HG03342 (cell line): ENCODE results near the gene LATS1.
"Not testable (repeated sequence)": the region's sequence is repeated elsewhere in the genome, so short reads cannot be mapped to it uniquely, and the experiment has no call there.

ENCODE experiments used
- ATAC-seq: cut with Tn5 transposase; IDR thresholded peaks from one replicate; pipeline ENCODE4 v1.9.1; 2021; ENCODE audit warnings: mild to moderate bottlenecking, moderate library complexity; ENCODE audit not compliant: unreplicated experiment

The LATS1 gene

GRCh38 chr6:149717588-149718458, at the start of gene LATS1:
TSS of gene LATS1 (minus strand) at chr6:149718101. CDS start at chr6:149702126, 15,975 bp downstream.
- peak; percentile 92 for ATAC-seq

- ATAC-seq = no peak
These were observed 48.4 kb upstream of the LATS1 start for GRCh38 chr6:149766156-149766769.

- no peak for ATAC-seq
These were observed 46.0 kb upstream of the LATS1 start for GRCh38 chr6:149763866-149764265.

- ATAC-seq = peak; percentile 97
These were observed 43.5 kb upstream of the LATS1 start for GRCh38 chr6:149761438-149761837.

DNA sequence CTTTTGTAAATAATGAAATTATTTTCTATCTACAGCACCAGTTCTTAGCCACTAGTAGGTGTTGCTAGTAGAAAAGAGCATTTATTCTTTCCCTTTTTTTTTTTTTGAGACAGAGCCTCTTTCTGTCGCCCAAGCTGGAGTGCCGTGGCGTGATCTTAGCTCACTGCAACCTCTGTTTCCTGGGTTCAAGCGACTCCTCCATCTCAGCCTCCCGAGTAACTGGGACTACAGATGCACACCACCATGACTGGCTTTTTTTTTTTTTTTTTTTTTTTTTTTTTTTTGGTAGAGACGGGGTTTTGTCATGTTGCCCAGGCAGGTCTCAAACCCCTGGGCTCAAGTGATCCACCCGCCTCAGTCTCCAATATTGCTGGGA, 38.3 kb upstream of the LATS1 start:
- ATAC-seq = no peak

DNA sequence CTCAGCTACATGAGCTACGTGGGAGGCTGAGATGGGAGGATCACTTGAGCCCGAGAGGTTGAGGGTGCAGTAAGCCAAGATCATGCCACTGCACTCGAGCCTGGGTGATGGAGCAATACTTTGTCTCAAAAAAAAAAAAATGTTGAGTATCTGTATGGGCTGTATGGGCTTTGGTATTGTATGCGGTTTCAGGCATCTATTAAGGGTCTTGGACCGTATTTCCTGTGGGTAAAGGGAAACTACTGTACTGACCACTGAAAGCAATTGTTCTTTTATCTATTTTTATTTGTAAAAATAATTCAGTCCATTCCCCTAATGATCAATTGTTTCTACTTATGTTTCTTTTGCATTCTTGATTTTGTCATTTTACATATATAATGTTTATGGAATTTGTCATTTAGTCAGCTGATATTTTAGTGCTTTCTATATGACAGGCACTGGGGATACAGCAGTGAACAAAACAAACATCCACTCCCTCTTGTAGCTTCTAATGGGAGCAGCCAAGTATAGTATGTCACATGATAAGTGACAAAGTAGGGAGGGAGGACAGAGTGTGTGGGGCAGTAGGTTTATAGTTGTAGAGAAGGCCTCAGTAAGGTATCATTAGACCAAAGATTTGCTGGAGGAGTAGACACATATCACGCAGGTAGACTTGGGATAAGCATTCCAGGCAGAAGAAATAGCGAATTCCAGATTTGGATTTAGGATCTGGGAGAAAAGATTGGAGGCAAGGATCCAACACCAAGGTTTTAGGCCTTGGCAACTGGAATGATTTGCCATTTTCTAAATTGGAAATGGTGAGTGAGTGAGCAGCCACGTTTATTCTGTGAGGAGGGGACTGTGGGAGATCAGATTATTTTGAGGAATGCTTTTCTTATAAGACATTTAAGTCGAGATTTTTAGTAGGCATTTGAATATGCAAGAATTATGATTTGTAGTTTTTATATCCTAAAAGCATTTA, 37.7 kb upstream of the LATS1 start:
- peak; percentile 84 for ATAC-seq

DNA sequence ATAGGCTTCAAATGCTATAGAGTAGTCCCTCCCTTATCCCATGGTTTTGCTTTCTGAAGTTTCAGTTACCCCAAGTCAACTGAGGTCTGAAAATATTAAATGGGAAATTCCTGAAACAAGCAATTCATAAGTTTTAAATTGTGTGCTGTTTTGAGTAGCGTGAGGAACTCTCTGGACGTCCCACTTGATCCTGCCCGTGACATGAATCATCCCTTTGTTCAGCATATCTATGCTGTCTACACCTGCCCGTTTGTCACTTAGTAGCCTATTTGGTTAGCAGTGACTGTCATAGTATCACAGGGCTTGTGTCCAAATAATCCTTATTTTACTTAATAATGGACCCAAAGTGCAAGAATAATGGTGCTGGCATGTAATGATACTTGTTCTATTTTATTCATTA, 36.6 kb upstream of the LATS1 start:
- ATAC-seq = no peak

DNA sequence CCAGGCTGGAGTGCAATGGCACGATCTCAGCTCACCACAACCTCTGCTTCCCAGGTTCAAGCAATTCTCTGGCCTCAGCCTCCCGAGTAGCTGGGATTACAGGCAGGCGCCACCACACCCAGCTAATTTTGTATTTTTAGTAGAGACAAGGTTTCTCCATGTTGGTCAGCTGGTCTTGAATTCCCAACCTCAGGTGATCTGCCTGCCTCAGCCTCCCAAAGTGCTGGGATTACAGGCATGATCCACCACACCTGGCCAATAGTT, 35.4 kb upstream of the LATS1 start:
- ATAC-seq = not testable (repeated sequence)

- ATAC-seq = no peak
These were observed 34.9 kb upstream of the LATS1 start for GRCh38 chr6:149752600-149753373.

GRCh38 chr6:149751920-149752319, 34.0 kb upstream of the LATS1 start:
- not testable (repeated sequence) for ATAC-seq

- no peak for ATAC-seq
These were observed 33.3 kb upstream of the LATS1 start for GRCh38 chr6:149751239-149751638.

GRCh38 chr6:149750136-149750609, 32.3 kb upstream of the LATS1 start:
- peak; percentile 27 for ATAC-seq

DNA sequence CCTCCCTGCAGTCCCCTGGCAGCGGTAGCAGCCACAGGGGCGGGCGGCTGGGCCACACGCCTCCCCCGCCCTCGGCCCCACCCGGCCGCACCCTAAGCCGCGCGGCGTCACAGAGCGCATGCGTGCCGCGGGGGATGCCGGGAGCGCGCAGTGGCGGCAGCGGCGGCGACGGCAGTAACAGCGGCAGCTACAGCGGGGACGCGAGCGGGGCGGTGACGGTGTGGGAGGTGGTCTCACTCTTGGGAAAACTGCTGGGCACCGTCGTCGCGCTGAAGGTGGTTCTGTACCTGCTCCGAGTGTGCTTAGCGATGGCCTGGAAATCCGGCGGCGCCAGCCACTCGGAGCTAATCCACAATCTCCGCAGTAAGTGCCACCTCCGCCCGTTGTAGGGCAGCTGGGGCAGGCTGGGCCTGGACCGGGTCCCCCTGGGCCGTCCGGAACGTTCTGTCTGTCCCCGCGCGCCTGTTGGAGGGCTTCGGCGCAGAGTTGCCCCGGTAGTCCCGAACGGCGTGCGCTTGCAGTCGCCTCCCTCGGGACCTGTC, 31.8 kb upstream of the LATS1 start, which contains the start of gene PCMT1:
Gene PCMT1, plus strand, starts transcription at position 148 of the 542 bp plus-strand sequence. Its CDS starts 161 bp downstream, at position 309.
- peak; percentile 83 for ATAC-seq

GRCh38 chr6:149749082-149749593, 31.2 kb upstream of the LATS1 start:
- peak; percentile 1 for ATAC-seq

DNA sequence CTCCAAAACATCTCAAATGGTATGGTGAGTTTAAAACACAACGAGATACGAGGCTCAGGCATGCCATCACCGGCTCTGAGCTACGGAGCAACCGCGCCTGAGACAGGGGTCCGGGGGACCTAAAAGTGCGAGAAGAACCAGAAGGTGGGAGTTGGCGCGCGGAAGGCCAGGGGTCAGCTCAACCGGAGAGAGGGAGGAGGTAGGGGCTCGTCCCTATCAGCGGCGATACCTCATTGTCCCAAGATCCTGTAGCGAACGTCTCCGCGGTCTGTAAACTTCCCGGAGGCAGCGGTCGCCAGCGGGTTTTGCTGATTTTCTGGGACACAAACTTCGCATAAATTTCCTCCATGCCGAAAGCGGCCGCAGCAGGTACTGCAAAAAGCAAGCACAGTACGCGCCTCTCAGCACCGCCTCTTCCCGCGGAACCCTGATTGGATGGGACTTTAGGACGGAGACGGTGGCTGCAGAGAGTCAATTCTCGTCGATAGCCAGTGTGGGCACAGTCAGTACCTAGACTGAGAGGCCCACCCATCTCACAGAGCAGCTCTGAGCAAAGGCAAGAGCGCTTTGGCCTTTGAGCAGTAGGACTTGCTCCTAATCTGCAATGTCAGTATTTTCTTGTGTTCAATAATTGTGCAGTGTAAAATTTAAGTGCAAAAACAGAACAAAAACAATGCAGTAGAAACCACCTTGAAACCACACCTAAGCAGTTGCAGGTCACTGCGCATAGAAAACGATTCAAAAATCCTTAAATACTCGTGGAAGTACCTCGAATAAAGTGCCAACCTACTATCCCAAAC, 28.4 kb upstream of the LATS1 start, which contains the start of gene NUP43:
Gene NUP43, minus strand, starts transcription at position 383 of the 800 bp plus-strand sequence. Its CDS starts 34 bp downstream, at position 349.
- peak; percentile 57 for ATAC-seq

GRCh38 chr6:149745252-149745651, 27.4 kb upstream of the LATS1 start:
- not testable (repeated sequence) for ATAC-seq

DNA sequence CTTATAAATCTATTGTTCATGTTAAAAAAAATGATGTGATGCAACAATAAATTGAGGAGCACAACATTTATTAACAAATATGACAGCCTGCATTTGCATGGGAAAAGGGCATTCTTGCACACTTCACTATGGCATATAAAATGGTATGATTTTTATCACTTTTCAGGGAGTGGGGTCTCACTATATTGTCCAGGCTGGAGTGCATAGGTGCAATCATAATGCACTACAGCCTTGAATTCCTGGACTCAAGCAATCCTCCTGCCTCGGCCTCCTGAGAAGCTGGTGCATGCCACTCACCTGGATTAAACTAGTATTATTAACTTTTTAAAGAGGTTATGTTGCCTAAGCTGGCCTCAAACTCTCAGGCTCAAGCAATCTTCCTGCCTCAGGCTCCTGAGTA, 17.0 kb upstream of the LATS1 start:
- no peak for ATAC-seq

- no peak for ATAC-seq
These were observed 15.3 kb upstream of the LATS1 start for GRCh38 chr6:149733089-149733720.
